Mucosa of gallbladder (tissue), 1 donor: ENCODE results near the gene DTX1. TPM values are rescaled to one million over a fixed set of nuclear protein-coding genes. Genes with fewer than 3 reads are reported as not detected.
A peak's percentile ranks its signal among the peaks of the same experiment; 100 is the strongest.
"Not testable (repeated sequence)": the region's sequence is repeated elsewhere in the genome, so short reads cannot be mapped to it uniquely, and the experiment has no call there.

Experiments
- DNase-seq: peaks from one replicate; pipeline ENCODE4 v3.0.0-alpha.2; 2020; ENCODE audit warnings: low spot score
- total RNA-seq: library from RNA; stranded (reverse); gene quantifications from one replicate; pipeline ENCODE4 v1.2.1, GENCODE V29; 2021
- donor health status: DM: no; HTN: no; CAD: no.

Gene DTX1
- total RNA-seq, 1 donor from 2014 or later: 4.1 TPM

GRCh38 chr12:113136128-113136989 is 79.8 kb downstream of the DTX1 start:
- no peak for DNase-seq

- no peak for DNase-seq
Observed at GRCh38 chr12:113136990-113137511, 80.5 kb downstream of the DTX1 start.

GRCh38 chr12:113137861-113138783 is 81.6 kb downstream of the DTX1 start:
- no peak for DNase-seq

- DNase-seq: no peak
Observed at GRCh38 chr12:113138826-113139225, 82.3 kb downstream of the DTX1 start.

- no peak for DNase-seq
Observed at GRCh38 chr12:113140706-113141105, 84.2 kb downstream of the DTX1 start.

GRCh38 chr12:113141716-113142115 is 85.2 kb downstream of the DTX1 start:
- not testable (repeated sequence) for DNase-seq

GRCh38 chr12:113142173-113142885 is 85.8 kb downstream of the DTX1 start:
- peak; percentile 35 for DNase-seq

- no peak for DNase-seq
Observed at GRCh38 chr12:113142886-113143332, 86.4 kb downstream of the DTX1 start.

GRCh38 chr12:113143959-113144358 is 87.4 kb downstream of the DTX1 start:
- DNase-seq: no peak

- DNase-seq: no peak
Observed at GRCh38 chr12:113144806-113145205, 88.3 kb downstream of the DTX1 start.

- DNase-seq: no peak
Observed at GRCh38 chr12:113145720-113146551, 89.4 kb downstream of the DTX1 start.

- DNase-seq: no peak
Observed at GRCh38 chr12:113146999-113147398, 90.5 kb downstream of the DTX1 start.

Other genes starting within 250 kb of the DTX1 start
- 27.9 TPM for gene OAS1, start 149.8 kb upstream of the DTX1 start, total RNA-seq
- 11.9 TPM for gene OAS3, start 118.3 kb upstream of the DTX1 start, total RNA-seq
- gene OAS2, start 78.2 kb upstream of the DTX1 start, total RNA-seq: 5.8 TPM
- 0.92 TPM for gene RASAL1, start 79.0 kb downstream of the DTX1 start, total RNA-seq
- not detected for gene CFAP73, start 93.0 kb downstream of the DTX1 start, total RNA-seq
- gene DDX54, start 128.7 kb downstream of the DTX1 start, total RNA-seq: 55.9 TPM
- gene RITA1, start 129.0 kb downstream of the DTX1 start, total RNA-seq: 21.5 TPM
- 97.1 TPM for gene TPCN1, start 164.7 kb downstream of the DTX1 start, total RNA-seq